HepG2 (cell line): ENCODE measurements around the gene ALG10B. TPM values are rescaled to one million over a fixed set of nuclear protein-coding genes. Genes with fewer than 3 reads are reported as not detected.

Source experiments
- CREM ChIP-seq, 2 experiments: sonication (generic) in 1 of 2; formaldehyde crosslinking in 1 of 2; IDR thresholded peaks; 2 replicates each; pipeline versions ENCODE4 v1.4.0 to v1.6.1; 2016 to 2020; ENCODE audit warnings: antibody characterized with exemption in 1 of 2, mild to moderate bottlenecking in 1 of 2, missing genetic modification reagents in 1 of 2
- DR1 ChIP-seq: sonication (generic); formaldehyde crosslinking; IDR thresholded peaks from 2 replicates; pipeline ENCODE4 v1.8.0; 2021; ENCODE audit warnings: mild to moderate bottlenecking, missing genetic modification reagents, inconsistent platforms
- E2F1 ChIP-seq: sonication (generic); formaldehyde crosslinking; IDR thresholded peaks from 2 replicates; pipeline ENCODE4 v1.5.0; 2020; ENCODE audit warnings: missing genetic modification reagents
- EHMT2 ChIP-seq: fragments of 200-600 bp; sonication (generic); IDR thresholded peaks from 2 replicates; pipeline ENCODE4 v1.7.0; 2017; ENCODE audit warnings: antibody characterized with exemption, low read depth, low read length, borderline replicate concordance
- FOXA3 ChIP-seq: IDR thresholded peaks from 2 replicates; pipeline ENCODE4 v1.6.1; 2016; ENCODE audit warnings: missing genetic modification reagents, missing compliant biosample characterization
- HCFC1 ChIP-seq: fragments of 150-350 bp; IDR thresholded peaks from 2 replicates; pipeline ENCODE4 v1.6.1; 2014; ENCODE audit warnings: low read depth, low read length
- HNF1B ChIP-seq: sonication (generic); formaldehyde crosslinking; IDR thresholded peaks from 2 replicates; pipeline ENCODE4 v1.5.1; 2020; ENCODE audit warnings: mild to moderate bottlenecking, moderate library complexity, missing genetic modification reagents
- PHF21A ChIP-seq: sonication (generic); formaldehyde crosslinking; IDR thresholded peaks from 2 replicates; pipeline ENCODE4 v1.5.0; 2020; ENCODE audit warnings: mild to moderate bottlenecking, missing genetic modification reagents
- RBAK ChIP-seq: sonication (generic); formaldehyde crosslinking; IDR thresholded peaks from 2 replicates; pipeline ENCODE4 v1.5.1; 2020; ENCODE audit warnings: mild to moderate bottlenecking, missing genetic modification reagents
- RXRB ChIP-seq: IDR thresholded peaks from 2 replicates; pipeline ENCODE4 v1.6.1; 2016; ENCODE audit warnings: borderline replicate concordance, missing genetic modification reagents, missing compliant biosample characterization
- SALL1 ChIP-seq: sonication (generic); formaldehyde crosslinking; IDR thresholded peaks from 2 replicates; pipeline ENCODE4 v1.8.0; 2022; ENCODE audit warnings: mild to moderate bottlenecking, missing genetic modification reagents
- SIN3A ChIP-seq: IDR thresholded peaks from 2 replicates; pipeline ENCODE4 v1.6.1; 2011; ENCODE audit warnings: low read depth, mild to moderate bottlenecking, control low read depth, low read length, borderline replicate concordance
- ZFP36L2 ChIP-seq: sonication (generic); formaldehyde crosslinking; IDR thresholded peaks from 2 replicates; pipeline ENCODE4 v1.4.0; 2020; ENCODE audit warnings: missing genetic modification reagents
- ZFP41 ChIP-seq: sonication (generic); formaldehyde crosslinking; IDR thresholded peaks from 2 replicates; pipeline ENCODE4 v1.4.0; 2020; ENCODE audit warnings: mild to moderate bottlenecking, missing genetic modification reagents, borderline replicate concordance
- ZMYM2 ChIP-seq: sonication (generic); formaldehyde crosslinking; IDR thresholded peaks from 2 replicates; pipeline ENCODE4 v1.8.0; 2022; ENCODE audit warnings: mild to moderate bottlenecking, missing genetic modification reagents
- ZMYM3 ChIP-seq: sonication (generic); formaldehyde crosslinking; IDR thresholded peaks from 2 replicates; pipeline ENCODE4 v1.5.1; 2020; ENCODE audit warnings: mild to moderate bottlenecking, missing genetic modification reagents
- ZNF30 ChIP-seq: sonication (generic); formaldehyde crosslinking; IDR thresholded peaks from 2 replicates; pipeline ENCODE4 v1.5.0; 2020; ENCODE audit warnings: mild to moderate bottlenecking, missing genetic modification reagents
- polyA plus RNA-seq, 8 experiments: library from polyadenylated mRNA; depleted of rRNA in 3 of 8; stranded (reverse) in 7 of 8; unstranded in 1 of 8; fragments of >200 nt; fragmentation: Illumina TruSeq in 4 of 8; extraction: Trizol in 4 of 8; gene quantifications; 2 replicates each; pipeline versions ENCODE4 v1.2.1 to v1.2.3, GENCODE V29; 2011 to 2016; ENCODE audit warnings: low read depth in 4 of 8, missing spikeins in 1 of 8, mixed read lengths in 1 of 8; ENCODE audit not compliant: insufficient read depth in 1 of 8
- total RNA-seq, 5 experiments: library from RNA; depleted of rRNA; stranded (reverse); fragments of >200 nt; fragmentation: Illumina TruSeq; extraction: Trizol; gene quantifications; 2 replicates each; pipeline ENCODE4 v1.2.3, GENCODE V29; 2016; ENCODE audit warnings: low read depth in 1 of 5
- TF ChIP-seq, protein P1 (sequence below): sonication (generic); formaldehyde crosslinking; IDR thresholded peaks from 2 replicates; pipeline ENCODE4 v1.4.0; 2020; ENCODE audit warnings: missing genetic modification reagents
- TF ChIP-seq, protein P2 (sequence below): sonication (generic); formaldehyde crosslinking; conservative IDR thresholded peaks from 2 replicates; pipeline ENCODE4 v1.4.0; 2020; ENCODE audit warnings: mild to moderate bottlenecking, missing genetic modification reagents, moderate library complexity
- TF ChIP-seq, protein P3 (sequence below): sonication (generic); formaldehyde crosslinking; IDR thresholded peaks from 2 replicates; pipeline ENCODE4 v1.4.0; 2020; ENCODE audit warnings: mild to moderate bottlenecking, missing genetic modification reagents
- TF ChIP-seq, protein P4 (sequence below): sonication (generic); formaldehyde crosslinking; IDR thresholded peaks from 2 replicates; pipeline ENCODE4 v1.8.1; 2023; ENCODE audit warnings: mild to moderate bottlenecking, moderate library complexity, missing genetic modification reagents

The ALG10B gene
- total and polyA plus RNA-seq, 2 of the 13 experiments (the other 11 are each of a cell fraction or from before 2014, with no cell fraction given) = 3.3 to 9.3 TPM

DNA sequence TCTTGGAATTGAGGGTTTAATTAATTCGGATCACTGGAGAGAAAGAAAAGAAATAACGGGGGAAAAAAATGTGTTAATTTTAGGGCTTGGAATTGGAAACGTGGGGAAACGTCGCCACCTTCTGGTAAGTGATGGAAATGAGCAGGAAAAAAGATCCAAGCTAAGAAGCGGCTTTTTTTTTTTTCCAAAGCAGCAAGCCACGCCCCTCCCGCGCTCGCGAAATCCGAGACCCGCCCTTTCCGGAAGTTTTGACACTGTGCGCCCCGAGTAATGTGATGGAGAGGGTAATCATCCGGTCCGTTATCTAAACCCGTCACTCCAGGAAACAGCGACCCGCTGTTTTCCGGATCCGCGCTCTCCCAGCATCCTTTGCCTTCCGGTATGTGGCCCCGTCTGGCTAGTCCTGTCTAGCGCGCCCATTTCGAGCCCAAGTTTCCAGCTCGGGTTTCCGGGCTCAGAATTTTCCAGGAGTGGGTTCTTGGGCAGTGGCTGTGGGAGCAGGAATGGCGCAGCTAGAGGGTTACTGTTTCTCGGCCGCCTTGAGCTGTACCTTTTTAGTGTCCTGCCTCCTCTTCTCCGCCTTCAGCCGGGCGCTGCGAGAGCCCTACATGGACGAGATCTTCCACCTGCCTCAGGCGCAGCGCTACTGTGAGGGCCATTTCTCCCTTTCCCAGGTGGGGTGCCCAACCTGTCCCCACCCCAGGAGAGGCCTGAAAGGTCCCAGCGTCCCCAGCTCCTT, at the start of gene ALG10B (continued):
- TF ChIP-seq PHF21A (CRISPR knock-in tag) (peak; percentile 40; the same call in 1 of the 2 replicates), CREM (IDR thresholded peaks at IDR 0.05) (peak; percentile 82), CREM (CRISPR knock-in tag; IDR thresholded peaks at IDR 0.05) (no peak), ZFP41 (CRISPR knock-in tag) (no peak), RXRB (CRISPR knock-in tag) (peak; percentile 33; the same call in 1 of the 2 replicates), EHMT2 (peak; percentile 56; the same call in 1 of the 2 replicates), SALL1 (CRISPR knock-in tag) (peak; percentile 30; the same call in 1 of the 2 replicates), ZFP36L2 (no peak), ZMYM3 (CRISPR knock-in tag) (no peak), ZNF30 (CRISPR knock-in tag) (no peak), E2F1 (CRISPR knock-in tag) (peak; percentile 58), ZMYM2 (CRISPR knock-in tag) (no peak), FOXA3 (CRISPR knock-in tag) (0 out of 2 replicates have a peak, but pooled peaks have one; percentile 19), DR1 (CRISPR knock-in tag) (peak; percentile 58; the same call in 1 of the 2 replicates), RBAK (no peak), SIN3A (peak; percentile 92), HCFC1 (peak; percentile 79), HNF1B (CRISPR knock-in tag) (peak; percentile 55)
- TF ChIP-seq, protein P1, sequence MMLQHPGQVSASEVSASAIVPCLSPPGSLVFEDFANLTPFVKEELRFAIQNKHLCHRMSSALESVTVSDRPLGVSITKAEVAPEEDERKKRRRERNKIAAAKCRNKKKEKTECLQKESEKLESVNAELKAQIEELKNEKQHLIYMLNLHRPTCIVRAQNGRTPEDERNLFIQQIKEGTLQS (CRISPR knock-in tag) = no peak
- TF ChIP-seq, protein P2, sequence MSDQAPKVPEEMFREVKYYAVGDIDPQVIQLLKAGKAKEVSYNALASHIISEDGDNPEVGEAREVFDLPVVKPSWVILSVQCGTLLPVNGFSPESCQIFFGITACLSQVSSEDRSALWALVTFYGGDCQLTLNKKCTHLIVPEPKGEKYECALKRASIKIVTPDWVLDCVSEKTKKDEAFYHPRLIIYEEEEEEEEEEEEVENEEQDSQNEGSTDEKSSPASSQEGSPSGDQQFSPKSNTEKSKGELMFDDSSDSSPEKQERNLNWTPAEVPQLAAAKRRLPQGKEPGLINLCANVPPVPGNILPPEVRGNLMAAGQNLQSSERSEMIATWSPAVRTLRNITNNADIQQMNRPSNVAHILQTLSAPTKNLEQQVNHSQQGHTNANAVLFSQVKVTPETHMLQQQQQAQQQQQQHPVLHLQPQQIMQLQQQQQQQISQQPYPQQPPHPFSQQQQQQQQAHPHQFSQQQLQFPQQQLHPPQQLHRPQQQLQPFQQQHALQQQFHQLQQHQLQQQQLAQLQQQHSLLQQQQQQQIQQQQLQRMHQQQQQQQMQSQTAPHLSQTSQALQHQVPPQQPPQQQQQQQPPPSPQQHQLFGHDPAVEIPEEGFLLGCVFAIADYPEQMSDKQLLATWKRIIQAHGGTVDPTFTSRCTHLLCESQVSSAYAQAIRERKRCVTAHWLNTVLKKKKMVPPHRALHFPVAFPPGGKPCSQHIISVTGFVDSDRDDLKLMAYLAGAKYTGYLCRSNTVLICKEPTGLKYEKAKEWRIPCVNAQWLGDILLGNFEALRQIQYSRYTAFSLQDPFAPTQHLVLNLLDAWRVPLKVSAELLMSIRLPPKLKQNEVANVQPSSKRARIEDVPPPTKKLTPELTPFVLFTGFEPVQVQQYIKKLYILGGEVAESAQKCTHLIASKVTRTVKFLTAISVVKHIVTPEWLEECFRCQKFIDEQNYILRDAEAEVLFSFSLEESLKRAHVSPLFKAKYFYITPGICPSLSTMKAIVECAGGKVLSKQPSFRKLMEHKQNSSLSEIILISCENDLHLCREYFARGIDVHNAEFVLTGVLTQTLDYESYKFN (CRISPR knock-in tag) = peak; percentile 24; the same call in 1 of the 2 replicates
- TF ChIP-seq, protein P3, sequence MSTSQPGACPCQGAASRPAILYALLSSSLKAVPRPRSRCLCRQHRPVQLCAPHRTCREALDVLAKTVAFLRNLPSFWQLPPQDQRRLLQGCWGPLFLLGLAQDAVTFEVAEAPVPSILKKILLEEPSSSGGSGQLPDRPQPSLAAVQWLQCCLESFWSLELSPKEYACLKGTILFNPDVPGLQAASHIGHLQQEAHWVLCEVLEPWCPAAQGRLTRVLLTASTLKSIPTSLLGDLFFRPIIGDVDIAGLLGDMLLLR (CRISPR knock-in tag) = no peak
- TF ChIP-seq, protein P4, sequence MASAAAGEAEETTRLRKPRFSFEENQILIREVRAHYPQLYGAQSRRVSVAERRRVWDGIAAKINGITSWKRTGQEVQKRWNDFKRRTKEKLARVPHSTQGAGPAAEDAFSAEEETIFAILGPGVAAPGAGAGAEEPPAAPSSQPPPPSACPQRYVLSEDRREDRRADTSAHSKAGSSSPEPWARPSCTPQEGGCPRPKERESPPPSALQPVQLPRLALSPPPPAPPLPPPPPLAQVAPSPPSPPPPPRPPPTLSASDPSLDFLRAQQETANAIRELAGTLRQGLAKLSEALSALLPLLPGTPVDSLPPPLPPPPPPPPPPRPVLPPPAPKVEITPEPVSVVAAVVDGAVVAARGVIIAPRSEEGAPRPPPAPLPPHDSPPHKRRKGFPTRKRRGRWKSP = peak; percentile 54; the same call in 1 of the 2 replicates
